COLO668 (cell line): ENCODE measurements around the gene HPS3.

Source experiments
- DNase-seq: peaks from one replicate; lab custom pipeline; 2025; ENCODE audit not compliant: unreplicated experiment; lab: John Stamatoyannopoulos, UW

The HPS3 gene

GRCh38 chr3:149119466-149119865 is 10.0 kb upstream of the HPS3 start:
- DNase-seq: no peak

- no peak for DNase-seq
These were observed 9.1 kb upstream of the HPS3 start for GRCh38 chr3:149120051-149120972.

GRCh38 chr3:149122721-149123578 is 6.5 kb upstream of the HPS3 start:
- DNase-seq: no peak

GRCh38 chr3:149128821-149129220 is 617 bp upstream of the HPS3 start:
- no peak for DNase-seq

GRCh38 chr3:149131589-149131988 is 2.2 kb downstream of the HPS3 start:
- no peak for DNase-seq

- DNase-seq: no peak
These were observed 5.1 kb downstream of the HPS3 start for GRCh38 chr3:149134575-149134974.

- DNase-seq: no peak
These were observed 13.2 kb downstream of the HPS3 start for GRCh38 chr3:149142682-149143081.

- no peak for DNase-seq
These were observed 15.9 kb downstream of the HPS3 start for GRCh38 chr3:149145356-149145755.

GRCh38 chr3:149145974-149146373 is 16.5 kb downstream of the HPS3 start:
- no peak for DNase-seq

- no peak for DNase-seq
These were observed 21.0 kb downstream of the HPS3 start for GRCh38 chr3:149150436-149150835.

- no peak for DNase-seq
These were observed 22.4 kb downstream of the HPS3 start for GRCh38 chr3:149151843-149152242.

- DNase-seq: no peak
These were observed 23.0 kb downstream of the HPS3 start for GRCh38 chr3:149152420-149152819.

GRCh38 chr3:149153402-149153801 is 24.0 kb downstream of the HPS3 start:
- DNase-seq: no peak

GRCh38 chr3:149160754-149161300 is 31.4 kb downstream of the HPS3 start:
- DNase-seq: no peak

GRCh38 chr3:149162007-149162406 is 32.6 kb downstream of the HPS3 start:
- DNase-seq: no peak

- no peak for DNase-seq
These were observed 33.6 kb downstream of the HPS3 start for GRCh38 chr3:149163066-149163465.

- no peak for DNase-seq
These were observed 38.5 kb downstream of the HPS3 start for GRCh38 chr3:149167898-149168297.

GRCh38 chr3:149170672-149171071 is 41.2 kb downstream of the HPS3 start:
- DNase-seq: no peak

GRCh38 chr3:149174901-149175300 is 45.5 kb downstream of the HPS3 start:
- no peak for DNase-seq

- DNase-seq: no peak
These were observed 47.7 kb downstream of the HPS3 start for GRCh38 chr3:149177122-149177521.

GRCh38 chr3:149179220-149179619 is 49.8 kb downstream of the HPS3 start:
- no peak for DNase-seq
